GM12892 (cell line): ENCODE measurements around the gene OTOGL.
"Not testable (repeated sequence)": the region's sequence is repeated elsewhere in the genome, so short reads cannot be mapped to it uniquely, and the experiment has no call there.

ENCODE experiments used
- DNase-seq: peaks from one replicate; pipeline ENCODE4 v3.0.0; 2011; ENCODE audit not compliant: insufficient read length
- FAIRE-seq: peaks from 2 replicates; lab custom pipeline; 2011; peaks lifted over from hg19 to GRCh38; lab: Jason Lieb, UNC
- POLR2A ChIP-seq: IDR thresholded peaks from 2 replicates; pipeline ENCODE4 v1.6.1; 2011; ENCODE audit warnings: low read depth, low read length, control low read depth
- POLR2AphosphoS5 ChIP-seq: IDR thresholded peaks from 2 replicates; pipeline ENCODE4 v1.6.1; 2011; ENCODE audit warnings: low read depth, low read length, control low read depth
- TAF1 ChIP-seq: IDR thresholded peaks from 2 replicates; pipeline ENCODE4 v1.6.1; 2011; ENCODE audit warnings: low read depth, mild to moderate bottlenecking, control low read depth, low read length, borderline replicate concordance

OTOGL gene

GRCh38 chr12:80068173-80068572 lies 31.2 kb upstream of the OTOGL start:
- no peak for TF ChIP-seq TAF1
- TF ChIP-seq POLR2AphosphoS5, result no peak
- TF ChIP-seq POLR2A, result no peak
- DNase-seq, result no peak
- FAIRE-seq, result no peak

- FAIRE-seq, DNase-seq: not testable (repeated sequence)
Measured at GRCh38 chr12:80083892-80084614, 15.3 kb upstream of the OTOGL start.

GRCh38 chr12:80086025-80086424 lies 13.3 kb upstream of the OTOGL start:
- TF ChIP-seq TAF1, result no peak
- TF ChIP-seq POLR2A, result no peak
- TF ChIP-seq POLR2AphosphoS5, result no peak
- no peak for DNase-seq
- FAIRE-seq, result no peak

GRCh38 chr12:80087486-80088213 lies 11.7 kb upstream of the OTOGL start:
- FAIRE-seq (no peak), DNase-seq (no peak)
- no peak for TF ChIP-seq POLR2AphosphoS5
- TF ChIP-seq TAF1, result no peak
- TF ChIP-seq POLR2A, result no peak

- DNase-seq, result no peak
Measured at GRCh38 chr12:80100591-80100990, 1.3 kb downstream of the OTOGL start.

GRCh38 chr12:80101126-80101525 lies 1.8 kb downstream of the OTOGL start:
- no peak for TF ChIP-seq POLR2A
- no peak for TF ChIP-seq POLR2AphosphoS5
- TF ChIP-seq TAF1, result no peak
- DNase-seq, result no peak
- no peak for FAIRE-seq

More at GRCh38 chr12:80100591-80100990, 1.3 kb downstream of the OTOGL start:
- no peak for FAIRE-seq
- TF ChIP-seq POLR2A (no peak), POLR2AphosphoS5 (no peak), TAF1 (no peak)

- DNase-seq (no peak), FAIRE-seq (no peak)
- TF ChIP-seq POLR2AphosphoS5 (no peak), TAF1 (no peak), POLR2A (no peak)
Measured at GRCh38 chr12:80107221-80107620, 7.9 kb downstream of the OTOGL start.

GRCh38 chr12:80116735-80117134 lies 17.4 kb downstream of the OTOGL start:
- TF ChIP-seq POLR2A, result no peak
- no peak for TF ChIP-seq POLR2AphosphoS5
- no peak for TF ChIP-seq TAF1
- FAIRE-seq, result no peak

GRCh38 chr12:80118565-80119324 lies 19.4 kb downstream of the OTOGL start:
- DNase-seq (no peak), FAIRE-seq (no peak)
- TF ChIP-seq POLR2AphosphoS5 (no peak), POLR2A (no peak), TAF1 (no peak)

More at GRCh38 chr12:80116735-80117134, 17.4 kb downstream of the OTOGL start:
- DNase-seq, result no peak

- FAIRE-seq, result no peak
- TF ChIP-seq TAF1 (no peak), POLR2AphosphoS5 (no peak), POLR2A (no peak)
- no peak for DNase-seq
Measured at GRCh38 chr12:80120994-80121393, 21.7 kb downstream of the OTOGL start.

GRCh38 chr12:80121661-80122060 lies 22.3 kb downstream of the OTOGL start:
- FAIRE-seq (no peak), DNase-seq (no peak)
- no peak for TF ChIP-seq TAF1
- TF ChIP-seq POLR2AphosphoS5, result no peak
- TF ChIP-seq POLR2A, result no peak
